ENCODE measurements around the gene ARL6IP4.

DNA sequence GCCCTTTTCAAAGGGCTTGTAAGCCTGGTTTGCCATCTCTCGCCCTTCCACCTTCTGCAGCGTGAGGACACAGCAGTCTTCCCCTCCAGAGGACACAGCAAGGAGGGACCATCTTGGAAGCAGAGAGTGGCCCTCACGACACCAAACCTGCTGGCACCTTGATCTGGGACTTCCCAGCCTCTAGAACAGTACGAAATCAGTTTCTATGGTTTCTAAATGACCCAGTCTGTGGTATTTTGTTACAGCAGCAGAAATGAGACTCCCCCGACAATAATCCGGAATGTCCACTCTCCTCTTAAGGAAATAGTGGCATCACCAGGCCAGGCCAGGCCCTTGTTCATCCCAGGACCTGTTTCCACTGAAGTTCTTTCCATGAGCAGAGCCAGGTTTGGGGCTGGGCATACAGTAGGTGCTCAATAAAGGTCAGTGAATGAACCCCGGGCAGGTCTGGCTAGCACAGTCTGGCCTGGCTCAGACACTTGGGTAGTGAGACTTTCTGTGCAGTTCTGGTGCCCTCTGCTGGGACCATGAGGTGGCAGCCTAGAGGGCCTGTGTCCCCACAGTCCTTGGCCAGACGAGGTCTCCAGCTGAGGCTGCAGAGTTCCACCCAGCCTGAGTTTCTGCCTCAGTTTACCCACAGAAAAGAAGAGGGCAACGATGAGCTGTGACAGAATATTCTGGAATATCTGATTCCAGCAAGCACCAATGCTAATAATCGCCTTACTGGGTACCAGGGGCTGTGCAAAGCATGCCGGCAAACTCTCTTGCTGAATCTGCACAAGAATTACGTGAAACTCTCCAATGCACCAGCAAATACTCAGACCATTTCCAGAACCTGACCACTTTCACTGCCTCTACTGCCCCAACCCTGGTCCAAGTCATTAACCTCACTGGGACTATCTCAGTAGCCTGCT, 28.2 kb upstream of the ARL6IP4 start:
- TF ChIP-seq REST (IDR thresholded peaks at IDR 0.05; ENCODE audit: low read depth, low read length) (no peak), RAD21 (IDR thresholded peaks at IDR 0.05; ENCODE audit: insufficient read depth, low read depth, low read length) (peak; percentile 98), SMC3 (IDR thresholded peaks at IDR 0.05; ENCODE audit: borderline replicate concordance, low read length) (peak; percentile 99)

Data from GM12878 (cell line).